HL-60 (cell line): Measurements from ENCODE around the gene TCEANC2.

Experiments
- DNase-seq, 2 experiments: peaks; one replicate each; pipeline ENCODE4 v3.0.0-alpha.2; 2010 to 2020; ENCODE audit warnings: low read depth in 1 of 2, low spot score in 1 of 2
- H3K27ac ChIP-seq: fragments of 250-450 bp; sonication (Bioruptor Pico); replicated peaks from 2 replicates; pipeline ENCODE4 v1.5.1; 2020; ENCODE audit warnings: mild to moderate bottlenecking, moderate library complexity
- H3K27me3 ChIP-seq: fragments of 250-450 bp; sonication (Bioruptor Pico); 2 replicates; pipeline ENCODE4 v1.5.1; 2021; ENCODE audit warnings: mild to moderate bottlenecking, moderate library complexity; ENCODE audit not compliant: insufficient read depth, poor library complexity, severe bottlenecking
- H3K4me3 ChIP-seq: replicated peaks from 2 replicates; pipeline ENCODE4 v1.5.1; 2011; ENCODE audit warnings: mild to moderate bottlenecking, control low read depth, low read length; ENCODE audit not compliant: insufficient read depth
- CTCF ChIP-seq: IDR thresholded peaks from one replicate; pipeline ENCODE4 v1.5.1; 2011; ENCODE audit warnings: low read length, control low read depth, inconsistent platforms; ENCODE audit not compliant: insufficient read depth
- GABPA ChIP-seq: IDR thresholded peaks from 2 replicates; pipeline ENCODE4 v1.6.1; 2012; ENCODE audit warnings: low read depth
- POLR2AphosphoS5 ChIP-seq: IDR thresholded peaks from 2 replicates; pipeline ENCODE4 v1.6.1; 2012; ENCODE audit warnings: low read depth
- REST ChIP-seq: IDR thresholded peaks from 2 replicates; pipeline ENCODE4 v1.6.1; 2012; ENCODE audit warnings: low read depth; ENCODE audit not compliant: insufficient replicate concordance
- SPI1 ChIP-seq: IDR thresholded peaks from 2 replicates; pipeline ENCODE4 v1.6.1; 2012; ENCODE audit warnings: low read depth, mild to moderate bottlenecking, borderline replicate concordance

TCEANC2 gene

GRCh38 chr1:54007613-54008012, 45.8 kb upstream of the TCEANC2 start:
- DNase-seq, result no peak
- TF ChIP-seq REST, result no peak
- TF ChIP-seq GABPA, result no peak
- no peak for TF ChIP-seq SPI1
- TF ChIP-seq POLR2AphosphoS5, result no peak
- no peak for TF ChIP-seq CTCF
- H3K27me3 ChIP-seq, result no peaks in the 10 kb centered on the region
- H3K27ac ChIP-seq, result no peak overlapping the region
- H3K4me3 ChIP-seq, result no peak overlapping the region

GRCh38 chr1:54008876-54009275, 44.5 kb upstream of the TCEANC2 start:
- TF ChIP-seq GABPA, result no peak
- TF ChIP-seq CTCF, result no peak
- TF ChIP-seq POLR2AphosphoS5, result no peak
- no peak for TF ChIP-seq SPI1
- no peak for TF ChIP-seq REST
- Histone ChIP-seq H3K27me3 (no peaks in the 10 kb centered on the region), H3K4me3 (no peak overlapping the region), H3K27ac (no peak overlapping the region)
- DNase-seq, result no peak

GRCh38 chr1:54009406-54009805, 44.0 kb upstream of the TCEANC2 start:
- TF ChIP-seq CTCF (no peak), SPI1 (no peak), GABPA (no peak), POLR2AphosphoS5 (no peak), REST (no peak)
- no peak for DNase-seq

More at GRCh38 chr1:54009406-54009805, 44.0 kb upstream of the TCEANC2 start:
- Histone ChIP-seq H3K27me3 (no peaks in the 10 kb centered on the region), H3K4me3 (no peak overlapping the region), H3K27ac (no peak overlapping the region)
